ENCODE measurements around the gene CSNK1G1.

DNA sequence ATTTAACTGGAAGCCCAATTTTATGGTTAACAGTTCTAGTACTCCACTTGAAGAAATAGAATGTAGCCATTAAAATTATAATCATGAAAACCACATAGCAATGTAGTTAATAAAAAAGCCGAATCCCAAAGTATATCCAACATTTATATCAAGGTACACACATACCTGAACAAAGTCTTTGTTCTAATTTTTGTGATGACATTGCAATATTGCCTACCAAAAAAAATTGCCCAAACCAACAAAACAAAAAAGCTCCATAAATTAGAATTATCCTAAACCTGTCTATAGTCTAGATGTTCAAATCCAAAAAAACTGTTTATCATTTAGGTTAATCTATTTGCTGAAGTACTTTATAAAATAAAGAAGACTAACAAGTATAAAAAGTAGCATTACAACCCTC, 70.8 kb downstream of the CSNK1G1 start:
- TF ChIP-seq, protein P1, sequence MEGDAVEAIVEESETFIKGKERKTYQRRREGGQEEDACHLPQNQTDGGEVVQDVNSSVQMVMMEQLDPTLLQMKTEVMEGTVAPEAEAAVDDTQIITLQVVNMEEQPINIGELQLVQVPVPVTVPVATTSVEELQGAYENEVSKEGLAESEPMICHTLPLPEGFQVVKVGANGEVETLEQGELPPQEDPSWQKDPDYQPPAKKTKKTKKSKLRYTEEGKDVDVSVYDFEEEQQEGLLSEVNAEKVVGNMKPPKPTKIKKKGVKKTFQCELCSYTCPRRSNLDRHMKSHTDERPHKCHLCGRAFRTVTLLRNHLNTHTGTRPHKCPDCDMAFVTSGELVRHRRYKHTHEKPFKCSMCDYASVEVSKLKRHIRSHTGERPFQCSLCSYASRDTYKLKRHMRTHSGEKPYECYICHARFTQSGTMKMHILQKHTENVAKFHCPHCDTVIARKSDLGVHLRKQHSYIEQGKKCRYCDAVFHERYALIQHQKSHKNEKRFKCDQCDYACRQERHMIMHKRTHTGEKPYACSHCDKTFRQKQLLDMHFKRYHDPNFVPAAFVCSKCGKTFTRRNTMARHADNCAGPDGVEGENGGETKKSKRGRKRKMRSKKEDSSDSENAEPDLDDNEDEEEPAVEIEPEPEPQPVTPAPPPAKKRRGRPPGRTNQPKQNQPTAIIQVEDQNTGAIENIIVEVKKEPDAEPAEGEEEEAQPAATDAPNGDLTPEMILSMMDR (IDR thresholded peaks at IDR 0.05 in 8 of 11, conservative IDR thresholded peaks at IDR 0.05 in 3 of 11): no peak
- TF ChIP-seq POLR2AphosphoS5 (IDR thresholded peaks at IDR 0.05) (no peak), POLR2A (IDR thresholded peaks at IDR 0.05) (no peak)
